H9 (cell line): ENCODE results near the gene ARPP19. TPM values are rescaled to one million over a fixed set of nuclear protein-coding genes. Genes with fewer than 3 reads are reported as not detected.

ENCODE experiments used
- DNase-seq: peaks from one replicate; pipeline ENCODE4 v3.0.0-alpha.2; 2017
- H2AFZ ChIP-seq: one replicate; pipeline ENCODE4 v1.6.1; 2013; ENCODE audit warnings: mild to moderate bottlenecking, low read length, control low read depth, moderate library complexity
- H2AK5ac ChIP-seq: 2 replicates; pipeline ENCODE4 v1.6.1; 2013; ENCODE audit warnings: low read length, control low read depth, mixed read lengths; ENCODE audit not compliant: insufficient read length
- H2BK120ac ChIP-seq: one replicate; pipeline ENCODE4 v1.6.1; 2013; ENCODE audit warnings: low read depth, mild to moderate bottlenecking, low read length, control low read depth, inconsistent platforms; ENCODE audit not compliant: poor library complexity, severe bottlenecking
- H2BK12ac ChIP-seq: 2 replicates; pipeline ENCODE4 v1.6.1; 2013; ENCODE audit warnings: low read length, control low read depth, mixed read lengths, low read depth; ENCODE audit not compliant: insufficient read length
- H2BK15ac ChIP-seq: 2 replicates; pipeline ENCODE4 v1.6.1; 2013; ENCODE audit warnings: low read depth, low read length, control low read depth
- H2BK20ac ChIP-seq: one replicate; pipeline ENCODE4 v1.6.1; 2013; ENCODE audit warnings: low read depth, mild to moderate bottlenecking, low read length, control low read depth, inconsistent platforms; ENCODE audit not compliant: poor library complexity, severe bottlenecking
- H2BK5ac ChIP-seq: 2 replicates; pipeline ENCODE4 v1.6.1; 2013; ENCODE audit warnings: low read length, control low read depth, mixed read lengths; ENCODE audit not compliant: insufficient read length
- H3K14ac ChIP-seq: 2 replicates; pipeline ENCODE4 v1.6.1; 2013; ENCODE audit warnings: low read length, control low read depth; ENCODE audit not compliant: insufficient read depth
- H3K18ac ChIP-seq: 2 replicates; pipeline ENCODE4 v1.6.1; 2013; ENCODE audit warnings: low read depth, mild to moderate bottlenecking, mixed read lengths, low read length, control low read depth; ENCODE audit not compliant: insufficient read length
- H3K23ac ChIP-seq: 2 replicates; pipeline ENCODE4 v1.6.1; 2013; ENCODE audit warnings: low read length, control low read depth, mixed read lengths, low read depth; ENCODE audit not compliant: insufficient read length
- H3K23me2 ChIP-seq: 2 replicates; pipeline ENCODE4 v1.6.1; 2013; ENCODE audit warnings: low read depth, mild to moderate bottlenecking, mixed read lengths, low read length, control low read depth; ENCODE audit not compliant: insufficient read length, poor library complexity, severe bottlenecking
- H3K27ac ChIP-seq: 2 replicates; pipeline ENCODE4 v1.5.1; 2013; ENCODE audit warnings: low read length, control low read depth, mixed read lengths, low read depth; ENCODE audit not compliant: insufficient read length
- H3K27me3 ChIP-seq: 2 replicates; pipeline ENCODE4 v1.6.1; 2013; ENCODE audit warnings: low read length, control low read depth, inconsistent platforms; ENCODE audit not compliant: insufficient read depth
- H3K4ac ChIP-seq: 2 replicates; pipeline ENCODE4 v1.6.1; 2013; ENCODE audit warnings: low read depth, mild to moderate bottlenecking, control low read depth, inconsistent platforms, low read length, moderate library complexity
- H3K4me1 ChIP-seq: 2 replicates; pipeline ENCODE4 v1.6.1; 2013; ENCODE audit warnings: low read length, control low read depth, inconsistent platforms; ENCODE audit not compliant: insufficient read depth
- H3K4me2 ChIP-seq: 2 replicates; pipeline ENCODE4 v1.6.1; 2013; ENCODE audit warnings: low read length, control low read depth, mixed read lengths; ENCODE audit not compliant: insufficient read length, insufficient read depth
- H3K56ac ChIP-seq: 2 replicates; pipeline ENCODE4 v1.6.1; 2013; ENCODE audit warnings: low read depth, mild to moderate bottlenecking, mixed read lengths, low read length, control low read depth; ENCODE audit not compliant: insufficient read length
- H3K79me1 ChIP-seq: 2 replicates; pipeline ENCODE4 v1.6.1; 2013; ENCODE audit warnings: low read depth, mild to moderate bottlenecking, moderate library complexity, low read length, control low read depth, inconsistent platforms; ENCODE audit not compliant: insufficient read depth, poor library complexity, severe bottlenecking
- H3K79me2 ChIP-seq: 2 replicates; pipeline ENCODE4 v1.6.1; 2013; ENCODE audit warnings: low read length, control low read depth, inconsistent platforms; ENCODE audit not compliant: insufficient read depth
- H3K9ac ChIP-seq: 2 replicates; pipeline ENCODE4 v1.6.1; 2013; ENCODE audit warnings: low read length, control low read depth, mixed read lengths; ENCODE audit not compliant: insufficient read length; ENCODE audit errors: extremely low read depth
- H3K9me3 ChIP-seq: one replicate; pipeline ENCODE4 v1.6.1; 2013; ENCODE audit warnings: low read depth, low read length, inconsistent platforms; ENCODE audit not compliant: control insufficient read depth
- H3T11ph ChIP-seq: one replicate; pipeline ENCODE4 v1.6.1; 2013; ENCODE audit warnings: mild to moderate bottlenecking, low read length, control low read depth, inconsistent platforms
- H4K20me1 ChIP-seq: one replicate; pipeline ENCODE4 v1.6.1; 2013; ENCODE audit not compliant: control insufficient read depth, insufficient read length, insufficient read depth
- H4K5ac ChIP-seq: 2 replicates; pipeline ENCODE4 v1.6.1; 2013; ENCODE audit warnings: low read depth, mild to moderate bottlenecking, mixed read lengths, low read length, control low read depth; ENCODE audit not compliant: insufficient read length
- H4K8ac ChIP-seq: replicated peaks from 2 replicates; pipeline ENCODE4 v1.6.1; 2013; ENCODE audit warnings: low read length, control low read depth, mixed read lengths, low read depth; ENCODE audit not compliant: insufficient read length
- H4K91ac ChIP-seq: 2 replicates; pipeline ENCODE4 v1.6.1; 2013; ENCODE audit warnings: low read depth, mild to moderate bottlenecking, moderate library complexity, mixed read lengths, low read length, control low read depth; ENCODE audit not compliant: insufficient read length
- H3K27ac Mint-ChIP-seq, 3 experiments: 2 replicates in 2 of 3; 3 replicates in 1 of 3; pipeline ENCODE4 v1.8.0; 2020 to 2021; ENCODE audit warnings: mixed read lengths in 3 of 3, mild to moderate bottlenecking in 1 of 3, moderate library complexity in 1 of 3
- H3K27me3 Mint-ChIP-seq: 2 replicates; pipeline ENCODE4 v1.8.0; 2021; ENCODE audit warnings: low read depth, mild to moderate bottlenecking, moderate library complexity, mixed read lengths
- H3K36me3 Mint-ChIP-seq, 3 experiments: 2 replicates in 2 of 3; 3 replicates in 1 of 3; pipeline ENCODE4 v1.8.0; 2020 to 2021; ENCODE audit warnings: low read depth in 3 of 3, mixed read lengths in 3 of 3; ENCODE audit not compliant: insufficient read depth in 1 of 3
- H3K4me1 Mint-ChIP-seq, 2 experiments: 2 replicates each; pipeline ENCODE4 v1.8.0; 2020; ENCODE audit warnings: mixed read lengths in 2 of 2
- H3K4me3 Mint-ChIP-seq, 2 experiments: 2 replicates in 1 of 2; 3 replicates in 1 of 2; pipeline ENCODE4 v1.8.0; 2020 to 2021; ENCODE audit warnings: mild to moderate bottlenecking in 2 of 2, mixed read lengths in 2 of 2, moderate library complexity in 1 of 2
- H3K9me3 Mint-ChIP-seq, 2 experiments: 2 replicates in 1 of 2; 3 replicates in 1 of 2; pipeline ENCODE4 v1.8.0; 2020; ENCODE audit warnings: mild to moderate bottlenecking in 2 of 2, mixed read lengths in 2 of 2, moderate library complexity in 1 of 2
- CTCF ChIP-seq: fragments of 200-600 bp; sonication (generic); conservative IDR thresholded peaks from 3 replicates; pipeline ENCODE4 v1.8.0; 2021; ENCODE audit warnings: antibody characterized with exemption, mild to moderate bottlenecking
- WGBS: extraction: QIAGEN DNeasy Blood & Tissue Kit; methylation state at CpG from one replicate; pipeline ENCODE4 v1.1.7; 2013; ENCODE audit warnings: missing lambda C conversion rate, low lambda C conversion rate, mixed read lengths; ENCODE audit not compliant: insufficient read length; ENCODE audit errors: extremely low coverage; 5-methylcytosine and 5-hydroxymethylcytosine counted together
- total RNA-seq: library from RNA; stranded (reverse); gene quantifications from 2 replicates; pipeline ENCODE4 v1.2.1, GENCODE V29; 2021

ARPP19 gene
- total RNA-seq, 1 experiment from 2014 or later, result 247 TPM

- Histone ChIP-seq H3K27ac (no peak overlapping the region), H2AK5ac (no peak overlapping the region), H3K23me2 (peaks cover 8% of the 10 kb centered on the region), H3K4me2 (no peak overlapping the region), H3K9me3 (no peaks in the 10 kb centered on the region), H2BK120ac (no peak overlapping the region), H3K23ac (no peak overlapping the region), H3K56ac (no peak overlapping the region), H3K14ac (no peak overlapping the region), H3K79me1 (peaks cover 5% of the 10 kb centered on the region), H3K18ac (no peak overlapping the region), H4K5ac (no peak overlapping the region), H3T11ph (no peak overlapping the region), H4K8ac (no peak overlapping the region), H3K4ac (no peak overlapping the region), H2BK15ac (no peak overlapping the region), H2BK5ac (no peak overlapping the region), H4K20me1 (no peaks in the 10 kb centered on the region), H4K91ac (no peak overlapping the region), H3K4me1 (no peaks in the 10 kb centered on the region), H3K79me2 (peaks cover 3% of the 10 kb centered on the region; the same call in 1 of the 2 replicates), H2BK20ac (no peak overlapping the region), H2AFZ (no peak overlapping the region), H3K9ac (no peak overlapping the region), H2BK12ac (no peak overlapping the region), H3K27me3 (no peaks in the 10 kb centered on the region; the same call in 1 of the 2 replicates)
- Mint-ChIP-seq H3K4me3 (no peak overlapping the region), H3K36me3 (no peaks in the 10 kb centered on the region), H3K9me3 (no peaks in the 10 kb centered on the region), H3K27ac (no peak overlapping the region), H3K27me3 (peaks cover 20% of the 10 kb centered on the region), H3K4me1 (peaks cover 20% of the 10 kb centered on the region in 2 experiments)
- no CpG with 5 or more reads among the region's 5 CpGs for WGBS
- no peak for TF ChIP-seq CTCF
- no peak for DNase-seq
Observed at GRCh38 chr15:52523647-52524046, 45.2 kb downstream of the ARPP19 start.
